H1 (cell line): ENCODE data around the gene SPINK4. TPM values are rescaled to one million over a fixed set of nuclear protein-coding genes. Genes with fewer than 3 reads are reported as not detected.

Experiments used
- CTCF ChIA-PET: fragments of 300-600 bp; sonication (Branson Sonifier 250); formaldehyde crosslinking; loops from one replicate; lab custom pipeline; 2021; ENCODE audit not compliant: partially characterized antibody; lab: Charles Lee
- POLR2A ChIA-PET: fragments of 300-600 bp; sonication (Branson Sonifier 250); formaldehyde crosslinking; loops from one replicate; lab custom pipeline; 2021; ENCODE audit warnings: inconsistent platforms; ENCODE audit not compliant: partially characterized antibody; lab: Charles Lee
- DNase-seq, 2 experiments: peaks; one replicate each; pipeline versions ENCODE4 v3.0.0 to v3.0.0-alpha.2; 2010 to 2022; ENCODE audit warnings: low spot score in 2 of 2, low read depth in 1 of 2, mixed read lengths in 1 of 2
- FAIRE-seq: peaks from 2 replicates; lab custom pipeline; 2011; peaks lifted over from hg19 to GRCh38; lab: Jason Lieb, UNC
- H2AFZ ChIP-seq: 2 replicates; pipeline ENCODE4 v1.8.1; 2012; ENCODE audit warnings: low read length, inconsistent platforms
- H2AK5ac ChIP-seq: 2 replicates; pipeline ENCODE4 v1.6.1; 2013; ENCODE audit warnings: low read depth, low read length
- H2BK120ac ChIP-seq: replicated peaks from 2 replicates; pipeline ENCODE3; 2013; ENCODE audit warnings: low read depth, low read length, inconsistent platforms
- H2BK12ac ChIP-seq: 2 replicates; pipeline ENCODE4 v1.6.1; 2013; ENCODE audit warnings: low read depth, low read length
- H2BK15ac ChIP-seq: 2 replicates; pipeline ENCODE4 v1.6.1; 2013; ENCODE audit warnings: low read length
- H2BK20ac ChIP-seq: 2 replicates; pipeline ENCODE4 v1.6.1; 2013; ENCODE audit warnings: low read length
- H2BK5ac ChIP-seq: 2 replicates; pipeline ENCODE4 v1.6.1; 2013; ENCODE audit warnings: low read depth, low read length
- H3K14ac ChIP-seq: 2 replicates; pipeline ENCODE4 v1.6.1; 2013; ENCODE audit warnings: inconsistent platforms; ENCODE audit not compliant: insufficient read length
- H3K18ac ChIP-seq: 2 replicates; pipeline ENCODE4 v1.6.1; 2013; ENCODE audit warnings: low read length; ENCODE audit errors: extremely low read depth
- H3K23ac ChIP-seq: 2 replicates; pipeline ENCODE4 v1.6.1; 2013; ENCODE audit warnings: inconsistent platforms; ENCODE audit not compliant: insufficient read length
- H3K23me2 ChIP-seq: 2 replicates; pipeline ENCODE4 v1.6.1; 2013; ENCODE audit warnings: low read depth, low read length
- H3K27ac ChIP-seq: 2 replicates; pipeline ENCODE4 v1.6.1; 2011; ENCODE audit warnings: low read depth, low read length, inconsistent platforms
- H3K27me3 ChIP-seq, 4 experiments: replicated peaks in 1 of 4; 1 replicate in 1 of 4; 2 replicates in 3 of 4; pipeline versions ENCODE4 v1.6.1 to v1.8.1; 2011 to 2013; ENCODE audit warnings: low read length in 3 of 4, mild to moderate bottlenecking in 3 of 4, inconsistent platforms in 2 of 4, mixed read lengths in 2 of 4, moderate library complexity in 1 of 4; ENCODE audit not compliant: control insufficient read depth in 3 of 4, insufficient read depth in 3 of 4; ENCODE audit errors: extremely low read depth in 1 of 4
- H3K36me3 ChIP-seq, 4 experiments: 2 replicates each; pipeline versions ENCODE4 v1.6.1 to v1.8.1; 2011 to 2013; ENCODE audit warnings: mild to moderate bottlenecking in 4 of 4, low read length in 3 of 4, moderate library complexity in 2 of 4, control low read depth in 1 of 4, inconsistent platforms in 1 of 4; ENCODE audit not compliant: insufficient read depth in 4 of 4, control insufficient read depth in 2 of 4
- H3K4ac ChIP-seq: replicated peaks from 2 replicates; pipeline ENCODE3; 2013; ENCODE audit warnings: low read length, low read depth, mixed read lengths, inconsistent platforms; ENCODE audit not compliant: insufficient read length
- H3K4me1 ChIP-seq, 4 experiments: replicated peaks in 1 of 4; 1 replicate in 1 of 4; 2 replicates in 3 of 4; pipeline versions ENCODE4 v1.6.1 to v1.8.1; 2011 to 2013; ENCODE audit warnings: low read length in 3 of 4, inconsistent platforms in 2 of 4, mixed read lengths in 1 of 4; ENCODE audit not compliant: insufficient read depth in 4 of 4, control insufficient read depth in 3 of 4
- H3K4me2 ChIP-seq, 2 experiments: 2 replicates each; pipeline versions ENCODE4 v1.6.1 to v1.8.1; 2011 to 2013; ENCODE audit warnings: low read depth in 2 of 2, low read length in 2 of 2, control low read depth in 1 of 2, inconsistent platforms in 1 of 2, mild to moderate bottlenecking in 1 of 2; ENCODE audit not compliant: insufficient read depth in 1 of 2
- H3K4me3 ChIP-seq, 4 experiments: fragments of 200-600, 300-600 bp in 1 of 4; sonication (generic), shearing (Covaris generic), sonication (Bioruptor Twin) in 1 of 4; 2 replicates each; pipeline versions ENCODE4 v1.5.1 to v1.8.1; 2011 to 2016; ENCODE audit warnings: low read length in 4 of 4, low read depth in 3 of 4, control low read depth in 2 of 4, inconsistent platforms in 2 of 4, mild to moderate bottlenecking in 2 of 4, mixed read lengths in 1 of 4, moderate library complexity in 1 of 4; ENCODE audit not compliant: insufficient read depth in 2 of 4; ENCODE audit errors: extremely low read depth in 1 of 4
- H3K56ac ChIP-seq: replicated peaks from 2 replicates; pipeline ENCODE3; 2013; ENCODE audit warnings: low read depth, mild to moderate bottlenecking, mixed read lengths, low read length, inconsistent platforms; ENCODE audit not compliant: insufficient read length
- H3K79me1 ChIP-seq: 2 replicates; pipeline ENCODE4 v1.6.1; 2013; ENCODE audit warnings: low read depth, low read length, control low read depth
- H3K79me2 ChIP-seq, 2 experiments: 2 replicates each; pipeline versions ENCODE4 v1.6.1 to v1.8.1; 2012 to 2013; ENCODE audit warnings: low read length in 2 of 2, mild to moderate bottlenecking in 2 of 2, inconsistent platforms in 1 of 2; ENCODE audit not compliant: insufficient read depth in 2 of 2, control insufficient read depth in 1 of 2
- H3K9ac ChIP-seq, 4 experiments: replicated peaks in 1 of 4; 1 replicate in 1 of 4; 2 replicates in 3 of 4; pipeline versions ENCODE4 v1.6.1 to v1.8.1; 2011 to 2013; ENCODE audit warnings: low read depth in 3 of 4, low read length in 3 of 4, control low read depth in 2 of 4, mild to moderate bottlenecking in 2 of 4, moderate library complexity in 2 of 4, inconsistent platforms in 1 of 4; ENCODE audit errors: extremely low read depth in 1 of 4
- H3K9me3 ChIP-seq, 2 experiments: 2 replicates each; pipeline versions ENCODE4 v1.6.1 to v1.8.1; 2012 to 2013; ENCODE audit warnings: mild to moderate bottlenecking in 2 of 2, moderate library complexity in 2 of 2, control low read depth in 1 of 2, inconsistent platforms in 1 of 2, low read depth in 1 of 2, low read length in 1 of 2, mixed read lengths in 1 of 2; ENCODE audit not compliant: insufficient read depth in 2 of 2
- H4K20me1 ChIP-seq, 2 experiments: replicated peaks in 1 of 2; 2 replicates each; pipeline versions ENCODE3 to v1.8.1; 2011 to 2013; ENCODE audit warnings: inconsistent platforms in 2 of 2, low read length in 2 of 2, mild to moderate bottlenecking in 1 of 2; ENCODE audit not compliant: insufficient read depth in 2 of 2, control insufficient read depth in 1 of 2
- H4K5ac ChIP-seq: 2 replicates; pipeline ENCODE4 v1.6.1; 2013; ENCODE audit warnings: low read length, low read depth, mixed read lengths, inconsistent platforms; ENCODE audit not compliant: insufficient read length
- H4K8ac ChIP-seq: 2 replicates; pipeline ENCODE4 v1.8.0; 2013; ENCODE audit warnings: mild to moderate bottlenecking, moderate library complexity, low read length, inconsistent platforms; ENCODE audit not compliant: insufficient read depth; ENCODE audit errors: extremely low read depth
- H4K91ac ChIP-seq: replicated peaks from 2 replicates; pipeline ENCODE3; 2013; ENCODE audit warnings: low read length, mixed read lengths, inconsistent platforms; ENCODE audit not compliant: insufficient read length
- CHD2 ChIP-seq: IDR thresholded peaks from 2 replicates; pipeline ENCODE4 v1.6.1; 2012; ENCODE audit warnings: low read length, improper control_type of control experiment
- PHF8 ChIP-seq: fragments of 200-600 bp; sonication (generic); conservative IDR thresholded peaks from 2 replicates; pipeline ENCODE4 v1.7.1; 2012; ENCODE audit warnings: low read depth, mild to moderate bottlenecking, inconsistent platforms, low read length, moderate library complexity
- YY1 ChIP-seq: IDR thresholded peaks from 2 replicates; pipeline ENCODE4 v1.6.1; 2011; ENCODE audit warnings: low read depth, mild to moderate bottlenecking, low read length
- WGBS, 2 experiments: shearing (Covaris generic) in 1 of 2; methylation state at CpG; one replicate each; pipeline versions ENCODE4 v1.1.6 to v1.1.7; 2013 to 2015; ENCODE audit warnings: low lambda C conversion rate in 2 of 2, mixed read lengths in 2 of 2, inconsistent platforms in 1 of 2, low coverage in 1 of 2, missing lambda C conversion rate in 1 of 2; ENCODE audit not compliant: insufficient replicate concordance in 2 of 2, insufficient coverage in 1 of 2, insufficient read length in 1 of 2; ENCODE audit errors: extremely low coverage in 1 of 2, missing lambda C conversion rate in 1 of 2; 5-methylcytosine and 5-hydroxymethylcytosine counted together
- polyA plus RNA-seq, 7 experiments: library from polyadenylated mRNA; depleted of rRNA in 3 of 7; stranded (reverse) in 5 of 7; unstranded in 2 of 7; fragments of >200 nt in 5 of 7; fragments of 200-250 nt in 2 of 7; gene quantifications; 1 replicate in 5 of 7; 2 replicates in 1 of 7; 4 replicates in 1 of 7; pipeline versions ENCODE4 v1.2.1 to v1.2.3, GENCODE V29; 2011 to 2013; ENCODE audit warnings: missing spikeins in 2 of 7, mixed read lengths in 2 of 7
- total RNA-seq: library from RNA; stranded (reverse); fragmentation: NEBNext Ultra II Directional; extraction: Animal tissue kit (Norgen Biotek cat#: 25700); gene quantifications from 2 replicates; pipeline ENCODE4 v1.2.1, GENCODE V29; 2021

The SPINK4 gene
- total and polyA plus RNA-seq, 2 of the 8 experiments (the other 6 are each of a cell fraction or from before 2014, with no cell fraction given) = not detected

DNA sequence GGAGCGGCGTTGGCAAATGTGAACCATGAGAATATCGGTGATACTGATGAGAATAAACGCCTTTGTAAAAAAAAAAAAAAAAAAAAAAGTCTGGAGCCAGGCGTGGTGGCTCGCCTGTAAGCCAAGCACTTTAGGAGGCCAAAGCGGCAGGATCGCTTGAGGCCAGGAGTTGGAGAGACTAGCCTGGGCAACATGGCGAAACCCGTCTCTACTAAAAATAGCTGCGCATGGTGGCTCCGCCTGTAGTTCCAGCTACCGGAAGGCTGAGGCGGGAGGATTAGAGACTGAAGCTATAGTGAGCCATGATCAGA, 49.9 kb downstream of the SPINK4 start:
- H3K4me2 ChIP-seq = peak overlapping the region; percentile 74 to 85
- no peak for DNase-seq
- POLR2A ChIA-PET = interaction anchor here (0.6 to 4.3 kb wide), 22 partner anchors 9 to 740 kb away, joined by 3 to 29 read pairs (median 4); partner anchors contain the start of genes ANKRD18B, BAG1, CHMP5 and DNAJA1

More for the DNA sequence above, 49.9 kb downstream of the SPINK4 start:
- peak overlapping the region; percentile 84 to 97 (median 90) for H3K4me3 ChIP-seq
- peak overlapping the region; percentile 96 for H3K56ac ChIP-seq
- H3K23me2 ChIP-seq = no peaks in the 10 kb centered on the region; the same call in 1 of the 2 replicates
- H2BK5ac ChIP-seq = peak overlapping the region; percentile 99
- no peaks in the 10 kb centered on the region for H3K27me3 ChIP-seq
- H4K5ac ChIP-seq = peak overlapping the region; percentile 99
- H2AFZ ChIP-seq = peak overlapping the region; percentile 78; the same call in 1 of the 2 replicates
- H3K27ac ChIP-seq = peak overlapping the region; percentile 99
- peak overlapping the region; percentile 91; the same call in 1 of the 2 replicates for H2BK12ac ChIP-seq
- peaks cover 0 to 9% (median 3%) of the 10 kb centered on the region in 4 experiments; a peak in 4 of 8 replicates for H3K36me3 ChIP-seq
- H3K23ac ChIP-seq = no peak overlapping the region
- CTCF ChIA-PET = interaction anchor here (0.6 to 2.1 kb wide), 5 partner anchors 26 to 177 kb away, joined by 3 to 7 read pairs (median 3); no protein-coding TSS in a partner anchor
- H2AK5ac ChIP-seq = no peak overlapping the region; the same call in 1 of the 2 replicates
- H3K79me2 ChIP-seq = peaks cover 0 to 40% of the 10 kb centered on the region in 2 experiments; a peak in 3 of 4 replicates
- peaks cover 3% of the 10 kb centered on the region for H3K79me1 ChIP-seq
- H4K20me1 ChIP-seq = no peaks in the 10 kb centered on the region
- H3K14ac ChIP-seq = no peak overlapping the region
- H4K8ac ChIP-seq = peak overlapping the region; percentile 100
- FAIRE-seq = no peak
- H3K4ac ChIP-seq = peak overlapping the region; percentile 90
- TF ChIP-seq YY1 = 0 out of 2 replicates have a peak, but pooled peaks have one; percentile 47
- TF ChIP-seq PHF8 = peak; percentile 75
- no peak for TF ChIP-seq CHD2
- TF ChIP-seq, all 59 proteins: peak for 2
- peak overlapping the region; percentile 98; the same call in 1 of the 2 replicates for H2BK15ac ChIP-seq
- peak overlapping the region; percentile 91 to 100 (median 98) for H3K9ac ChIP-seq
- WGBS, 2 experiments = 2% methylated on average over 10 of the region's 14 CpGs; no CpG with 5 or more reads in 1 of the 2 experiments
- H3K9me3 ChIP-seq = no peaks in the 10 kb centered on the region
- H2BK120ac ChIP-seq = peak overlapping the region; percentile 92
- H4K91ac ChIP-seq = peak overlapping the region; percentile 95
- no peak overlapping the region for H2BK20ac ChIP-seq
- peaks cover 0 to 8% (median 2%) of the 10 kb centered on the region in 4 experiments; a peak in 3 of 7 replicates for H3K4me1 ChIP-seq
- peak overlapping the region; percentile 91 for H3K18ac ChIP-seq
